H1 (cell line): ENCODE measurements around the gene LRRC55. TPM values are rescaled to one million over a fixed set of nuclear protein-coding genes. Genes with fewer than 3 reads are reported as not detected.

ENCODE experiments used
- KDM1A ChIP-seq: fragments of 200-600, 300-600 bp; sonication (generic); IDR thresholded peaks from 2 replicates; pipeline ENCODE4 v1.7.1; 2016; ENCODE audit warnings: mild to moderate bottlenecking, low read length, borderline replicate concordance
- KDM4A ChIP-seq: IDR thresholded peaks from one replicate; pipeline ENCODE4 v1.7.1; 2012; ENCODE audit warnings: low read depth, mild to moderate bottlenecking, moderate library complexity, low read length, inconsistent platforms; ENCODE audit not compliant: severe bottlenecking
- polyA plus RNA-seq, 7 experiments: library from polyadenylated mRNA; depleted of rRNA in 3 of 7; stranded (reverse) in 5 of 7; unstranded in 2 of 7; fragments of >200 nt in 5 of 7; fragments of 200-250 nt in 2 of 7; gene quantifications; 1 replicate in 5 of 7; 2 replicates in 1 of 7; 4 replicates in 1 of 7; pipeline versions ENCODE4 v1.2.1 to v1.2.3, GENCODE V29; 2011 to 2013; ENCODE audit warnings: missing spikeins in 2 of 7, mixed read lengths in 2 of 7
- total RNA-seq: library from RNA; stranded (reverse); fragmentation: NEBNext Ultra II Directional; extraction: Animal tissue kit (Norgen Biotek cat#: 25700); gene quantifications from 2 replicates; pipeline ENCODE4 v1.2.1, GENCODE V29; 2021
- TF ChIP-seq, protein P1 (sequence below): fragments of 300-600 bp; sonication (generic); IDR thresholded peaks from 2 replicates; pipeline ENCODE4 v1.7.1; 2012; ENCODE audit warnings: low read length, moderate library complexity, mild to moderate bottlenecking, inconsistent platforms; ENCODE audit not compliant: insufficient replicate concordance

The LRRC55 gene
- total and polyA plus RNA-seq, 2 of the 8 experiments (the other 6 are each of a cell fraction or from before 2014, with no cell fraction given), result 0.62 to 1.1 TPM

DNA sequence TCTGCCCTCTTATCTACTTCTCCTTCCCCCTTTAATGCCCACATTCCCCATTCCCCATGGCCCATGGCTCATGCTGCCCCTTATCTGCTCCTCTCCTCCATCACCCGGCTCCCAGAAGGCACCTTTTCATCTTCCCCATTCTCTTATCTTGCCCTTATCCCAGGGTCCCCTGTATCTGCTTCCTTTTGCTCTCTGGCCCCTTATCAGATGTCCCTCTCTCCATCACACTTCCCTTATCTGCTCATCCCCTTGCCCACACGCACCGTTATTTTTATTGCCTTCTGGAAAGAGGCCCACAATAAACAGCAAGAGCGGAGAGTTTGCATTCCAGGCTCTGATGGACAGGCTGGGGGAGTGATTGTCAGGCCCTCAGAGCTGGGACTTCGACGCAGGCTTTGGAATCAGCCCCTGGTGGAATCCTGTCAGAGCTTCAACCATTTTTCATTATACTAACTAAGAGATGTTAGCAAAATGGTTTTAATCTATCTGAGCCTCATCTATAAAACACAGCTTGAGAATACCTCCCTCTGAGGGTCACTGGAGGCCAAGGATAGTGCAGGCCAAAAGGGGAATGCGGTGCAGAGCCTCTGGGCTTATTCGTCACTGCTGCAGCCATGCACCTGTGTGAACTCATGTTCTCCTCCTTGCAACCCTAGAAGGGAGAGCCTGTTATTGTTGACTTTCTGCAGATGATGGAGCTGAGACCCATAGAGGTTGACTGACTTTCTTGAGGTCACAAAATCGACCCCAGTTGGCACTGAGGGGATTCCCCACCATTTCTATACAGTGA, 37.0 kb upstream of the LRRC55 start (continued):
- TF ChIP-seq, protein P1, sequence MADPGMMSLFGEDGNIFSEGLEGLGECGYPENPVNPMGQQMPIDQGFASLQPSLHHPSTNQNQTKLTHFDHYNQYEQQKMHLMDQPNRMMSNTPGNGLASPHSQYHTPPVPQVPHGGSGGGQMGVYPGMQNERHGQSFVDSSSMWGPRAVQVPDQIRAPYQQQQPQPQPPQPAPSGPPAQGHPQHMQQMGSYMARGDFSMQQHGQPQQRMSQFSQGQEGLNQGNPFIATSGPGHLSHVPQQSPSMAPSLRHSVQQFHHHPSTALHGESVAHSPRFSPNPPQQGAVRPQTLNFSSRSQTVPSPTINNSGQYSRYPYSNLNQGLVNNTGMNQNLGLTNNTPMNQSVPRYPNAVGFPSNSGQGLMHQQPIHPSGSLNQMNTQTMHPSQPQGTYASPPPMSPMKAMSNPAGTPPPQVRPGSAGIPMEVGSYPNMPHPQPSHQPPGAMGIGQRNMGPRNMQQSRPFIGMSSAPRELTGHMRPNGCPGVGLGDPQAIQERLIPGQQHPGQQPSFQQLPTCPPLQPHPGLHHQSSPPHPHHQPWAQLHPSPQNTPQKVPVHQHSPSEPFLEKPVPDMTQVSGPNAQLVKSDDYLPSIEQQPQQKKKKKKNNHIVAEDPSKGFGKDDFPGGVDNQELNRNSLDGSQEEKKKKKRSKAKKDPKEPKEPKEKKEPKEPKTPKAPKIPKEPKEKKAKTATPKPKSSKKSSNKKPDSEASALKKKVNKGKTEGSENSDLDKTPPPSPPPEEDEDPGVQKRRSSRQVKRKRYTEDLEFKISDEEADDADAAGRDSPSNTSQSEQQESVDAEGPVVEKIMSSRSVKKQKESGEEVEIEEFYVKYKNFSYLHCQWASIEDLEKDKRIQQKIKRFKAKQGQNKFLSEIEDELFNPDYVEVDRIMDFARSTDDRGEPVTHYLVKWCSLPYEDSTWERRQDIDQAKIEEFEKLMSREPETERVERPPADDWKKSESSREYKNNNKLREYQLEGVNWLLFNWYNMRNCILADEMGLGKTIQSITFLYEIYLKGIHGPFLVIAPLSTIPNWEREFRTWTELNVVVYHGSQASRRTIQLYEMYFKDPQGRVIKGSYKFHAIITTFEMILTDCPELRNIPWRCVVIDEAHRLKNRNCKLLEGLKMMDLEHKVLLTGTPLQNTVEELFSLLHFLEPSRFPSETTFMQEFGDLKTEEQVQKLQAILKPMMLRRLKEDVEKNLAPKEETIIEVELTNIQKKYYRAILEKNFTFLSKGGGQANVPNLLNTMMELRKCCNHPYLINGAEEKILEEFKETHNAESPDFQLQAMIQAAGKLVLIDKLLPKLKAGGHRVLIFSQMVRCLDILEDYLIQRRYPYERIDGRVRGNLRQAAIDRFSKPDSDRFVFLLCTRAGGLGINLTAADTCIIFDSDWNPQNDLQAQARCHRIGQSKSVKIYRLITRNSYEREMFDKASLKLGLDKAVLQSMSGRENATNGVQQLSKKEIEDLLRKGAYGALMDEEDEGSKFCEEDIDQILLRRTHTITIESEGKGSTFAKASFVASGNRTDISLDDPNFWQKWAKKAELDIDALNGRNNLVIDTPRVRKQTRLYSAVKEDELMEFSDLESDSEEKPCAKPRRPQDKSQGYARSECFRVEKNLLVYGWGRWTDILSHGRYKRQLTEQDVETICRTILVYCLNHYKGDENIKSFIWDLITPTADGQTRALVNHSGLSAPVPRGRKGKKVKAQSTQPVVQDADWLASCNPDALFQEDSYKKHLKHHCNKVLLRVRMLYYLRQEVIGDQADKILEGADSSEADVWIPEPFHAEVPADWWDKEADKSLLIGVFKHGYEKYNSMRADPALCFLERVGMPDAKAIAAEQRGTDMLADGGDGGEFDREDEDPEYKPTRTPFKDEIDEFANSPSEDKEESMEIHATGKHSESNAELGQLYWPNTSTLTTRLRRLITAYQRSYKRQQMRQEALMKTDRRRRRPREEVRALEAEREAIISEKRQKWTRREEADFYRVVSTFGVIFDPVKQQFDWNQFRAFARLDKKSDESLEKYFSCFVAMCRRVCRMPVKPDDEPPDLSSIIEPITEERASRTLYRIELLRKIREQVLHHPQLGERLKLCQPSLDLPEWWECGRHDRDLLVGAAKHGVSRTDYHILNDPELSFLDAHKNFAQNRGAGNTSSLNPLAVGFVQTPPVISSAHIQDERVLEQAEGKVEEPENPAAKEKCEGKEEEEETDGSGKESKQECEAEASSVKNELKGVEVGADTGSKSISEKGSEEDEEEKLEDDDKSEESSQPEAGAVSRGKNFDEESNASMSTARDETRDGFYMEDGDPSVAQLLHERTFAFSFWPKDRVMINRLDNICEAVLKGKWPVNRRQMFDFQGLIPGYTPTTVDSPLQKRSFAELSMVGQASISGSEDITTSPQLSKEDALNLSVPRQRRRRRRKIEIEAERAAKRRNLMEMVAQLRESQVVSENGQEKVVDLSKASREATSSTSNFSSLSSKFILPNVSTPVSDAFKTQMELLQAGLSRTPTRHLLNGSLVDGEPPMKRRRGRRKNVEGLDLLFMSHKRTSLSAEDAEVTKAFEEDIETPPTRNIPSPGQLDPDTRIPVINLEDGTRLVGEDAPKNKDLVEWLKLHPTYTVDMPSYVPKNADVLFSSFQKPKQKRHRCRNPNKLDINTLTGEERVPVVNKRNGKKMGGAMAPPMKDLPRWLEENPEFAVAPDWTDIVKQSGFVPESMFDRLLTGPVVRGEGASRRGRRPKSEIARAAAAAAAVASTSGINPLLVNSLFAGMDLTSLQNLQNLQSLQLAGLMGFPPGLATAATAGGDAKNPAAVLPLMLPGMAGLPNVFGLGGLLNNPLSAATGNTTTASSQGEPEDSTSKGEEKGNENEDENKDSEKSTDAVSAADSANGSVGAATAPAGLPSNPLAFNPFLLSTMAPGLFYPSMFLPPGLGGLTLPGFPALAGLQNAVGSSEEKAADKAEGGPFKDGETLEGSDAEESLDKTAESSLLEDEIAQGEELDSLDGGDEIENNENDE, result no peak
- no peak for TF ChIP-seq KDM4A
- TF ChIP-seq KDM1A, result no peak
